ENCODE measurements around the gene SHKBP1.
"Not testable (repeated sequence)": the region's sequence is repeated elsewhere in the genome, so short reads cannot be mapped to it uniquely, and the experiment has no call there.

Gene SHKBP1

GRCh38 chr19:40585241-40585981, 8.7 kb downstream of the SHKBP1 start:
- DNase-seq (ENCODE audit: low spot score) = no peak

DNA sequence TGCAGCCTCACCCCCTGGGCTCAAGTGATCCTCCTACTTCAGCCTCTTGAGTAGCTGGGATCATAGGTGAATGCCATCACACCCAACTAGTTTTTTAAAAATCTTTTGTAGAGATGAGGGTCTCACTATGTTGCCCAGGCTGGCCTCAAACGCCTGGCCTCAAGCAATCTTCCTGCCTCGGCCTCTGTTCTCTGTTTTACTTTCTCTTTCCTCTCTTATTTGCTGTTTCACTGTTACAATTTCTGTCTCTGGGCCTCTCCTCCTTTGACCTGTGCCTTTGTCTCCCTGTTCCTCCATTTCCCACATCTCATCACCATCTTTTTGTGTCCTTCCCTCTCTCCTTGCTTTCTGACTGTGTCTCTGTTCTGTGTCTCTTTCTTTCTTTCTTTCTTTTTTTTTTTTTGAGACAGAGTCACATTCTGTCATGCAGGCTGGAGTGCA, 9.3 kb downstream of the SHKBP1 start:
- DNase-seq (ENCODE audit: low spot score) = no peak

GRCh38 chr19:40586611-40587010, 9.9 kb downstream of the SHKBP1 start:
- DNase-seq (ENCODE audit: low spot score) = no peak

DNA sequence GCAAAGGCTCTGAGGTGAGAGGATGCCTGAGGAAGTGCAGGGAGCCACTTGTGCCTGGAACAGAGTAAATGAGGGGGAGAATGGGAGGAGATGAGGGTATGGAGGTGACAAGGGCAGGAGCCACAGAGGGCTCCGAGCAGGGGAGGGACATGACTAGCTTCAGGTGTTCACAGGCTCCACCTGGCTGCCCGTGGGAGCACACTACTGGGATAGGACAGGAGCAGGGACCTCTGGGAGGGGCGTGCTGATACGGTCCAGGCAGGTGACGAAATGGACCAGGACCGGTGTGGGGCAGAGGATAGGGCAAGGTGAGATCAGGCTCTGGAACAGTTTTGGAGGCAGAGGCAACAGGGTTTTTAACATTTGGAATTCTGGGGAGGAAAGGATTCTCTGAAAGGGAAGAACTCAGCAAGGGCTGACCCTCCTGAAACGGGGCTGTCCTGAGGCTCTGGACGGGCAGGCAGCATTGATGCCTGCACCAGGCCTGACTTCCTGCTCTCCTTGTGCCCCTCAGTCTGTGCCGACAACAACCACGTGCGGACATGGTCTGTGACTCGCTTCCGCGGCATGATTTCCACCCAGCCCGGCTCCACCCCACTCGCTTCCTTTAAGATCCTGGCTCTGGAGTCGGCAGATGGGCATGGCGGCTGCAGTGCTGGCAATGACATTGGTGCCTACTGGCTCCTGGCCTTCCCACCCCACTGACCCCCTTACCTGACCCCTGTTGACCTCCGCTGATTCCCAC, 11.6 kb downstream of the SHKBP1 start:
- DNase-seq (ENCODE audit: low spot score) = no peak

DNA sequence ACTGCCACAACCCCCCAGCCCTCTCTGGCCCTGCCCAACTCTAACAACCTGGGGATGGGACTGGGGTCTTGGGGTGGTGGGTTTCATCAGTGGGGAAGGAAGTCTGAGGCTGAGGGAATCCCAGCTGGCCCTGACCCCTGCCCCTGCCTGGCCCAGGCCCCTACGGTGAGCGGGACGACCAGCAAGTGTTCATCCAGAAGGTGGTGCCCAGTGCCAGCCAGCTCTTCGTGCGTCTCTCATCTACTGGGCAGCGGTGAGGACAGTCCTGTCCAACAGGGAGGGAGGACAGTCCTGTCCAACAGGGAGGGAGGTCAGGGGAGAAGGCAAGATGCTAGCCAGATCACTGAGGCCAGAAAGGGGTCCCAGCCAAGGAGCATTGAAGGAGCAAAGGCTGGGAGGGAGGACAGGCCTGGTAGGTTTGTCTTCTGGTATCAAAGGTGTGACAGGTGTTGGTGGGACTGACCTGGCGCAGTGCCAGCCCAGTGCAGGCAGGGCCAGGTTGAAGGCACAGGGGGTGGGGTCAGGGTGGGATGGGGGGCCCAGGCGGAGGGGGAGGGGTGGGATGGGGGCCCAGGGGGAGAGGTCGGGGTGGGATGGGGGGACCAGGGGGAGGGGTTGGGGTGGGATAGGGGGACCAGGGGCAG, 12.4 kb downstream of the SHKBP1 start:
- no peak for DNase-seq (ENCODE audit: low spot score)

GRCh38 chr19:40589591-40590429, 13.1 kb downstream of the SHKBP1 start:
- no peak for DNase-seq (ENCODE audit: low spot score)

GRCh38 chr19:40590464-40591265, 14.0 kb downstream of the SHKBP1 start:
- DNase-seq (ENCODE audit: low spot score) = peak; percentile 71

- DNase-seq (ENCODE audit: low spot score) = not testable (repeated sequence)
Observed at GRCh38 chr19:40591724-40592123, 15.1 kb downstream of the SHKBP1 start.

DNA sequence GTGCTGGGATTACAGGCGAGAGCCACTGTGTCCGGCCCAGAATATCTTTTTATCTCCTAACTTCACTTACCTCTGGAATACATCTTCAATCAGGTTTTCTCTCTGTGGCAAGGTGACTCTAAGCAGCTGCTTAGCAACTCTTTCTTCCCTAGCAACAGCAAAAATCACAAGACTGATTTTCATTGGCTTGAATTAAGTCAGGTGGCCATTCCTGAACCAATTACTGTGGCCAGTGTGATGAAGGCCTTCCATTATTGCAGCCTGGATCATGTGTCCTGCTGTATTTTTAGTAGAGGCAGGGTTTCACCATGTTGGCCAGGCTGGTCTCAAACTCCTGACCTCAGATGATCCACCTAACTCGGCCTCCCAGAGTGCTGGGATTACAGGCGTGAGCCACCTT, 15.5 kb downstream of the SHKBP1 start:
- DNase-seq (ENCODE audit: low spot score) = no peak

DNA sequence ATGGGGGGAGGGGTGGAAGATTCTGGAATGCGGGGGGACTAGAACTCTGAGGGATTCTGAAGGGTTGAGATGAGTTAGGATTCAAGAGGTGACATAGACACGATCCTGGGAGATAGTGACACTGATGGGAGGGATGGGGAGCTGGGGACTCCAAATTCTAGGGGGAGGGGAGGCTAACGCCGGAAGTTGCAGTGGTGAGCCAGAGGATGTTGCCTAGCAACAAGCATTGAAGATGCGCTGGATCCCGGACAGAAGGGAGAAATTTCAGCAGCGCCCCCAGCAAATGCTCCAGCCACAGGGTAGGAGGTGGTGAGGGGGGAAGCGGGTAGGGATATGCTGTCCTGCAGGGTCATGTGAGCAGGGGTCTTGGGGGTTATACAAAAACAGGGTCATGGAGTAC, 17.6 kb downstream of the SHKBP1 start:
- no peak for DNase-seq (ENCODE audit: low spot score)

- no peak for DNase-seq (ENCODE audit: low spot score)
Observed at GRCh38 chr19:40594657-40595091, 18.0 kb downstream of the SHKBP1 start.

DNA sequence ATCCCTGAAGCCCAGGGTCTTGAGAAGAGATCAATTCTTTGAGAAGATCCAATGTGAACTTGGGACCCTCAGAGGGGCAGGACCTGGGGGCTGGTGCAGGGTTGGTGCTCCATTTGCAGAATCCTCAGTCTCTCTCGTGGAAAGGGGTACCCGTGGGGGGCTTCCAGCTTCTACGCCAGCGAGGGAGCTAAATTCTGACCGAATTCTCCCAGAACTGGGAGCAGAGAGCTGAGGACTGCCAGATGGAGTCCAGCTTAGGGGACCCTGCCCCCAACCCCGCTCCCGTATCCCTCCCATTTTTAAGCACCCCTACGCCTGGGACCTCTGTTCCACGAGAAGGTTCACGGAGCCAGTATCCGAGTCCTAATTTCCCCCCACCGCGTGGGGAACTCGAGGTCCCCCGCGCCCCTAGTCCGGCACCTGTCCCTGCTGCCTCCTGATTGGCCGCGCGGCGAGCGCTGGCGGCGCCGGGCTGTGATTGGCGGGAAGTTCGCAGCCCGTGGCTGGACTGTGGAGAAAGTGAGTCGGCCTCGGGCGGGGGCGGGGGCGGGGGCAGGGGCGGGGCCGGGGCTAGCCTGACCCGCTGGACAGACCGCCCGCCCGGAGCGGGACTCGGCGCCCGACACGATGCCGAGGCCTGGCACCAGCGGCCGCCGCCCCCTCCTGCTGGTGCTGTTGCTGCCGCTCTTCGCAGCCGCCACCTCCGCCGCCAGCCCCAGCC, 20.1 kb downstream of the SHKBP1 start:
- peak; percentile 87 for DNase-seq (ENCODE audit: low spot score)

DNA sequence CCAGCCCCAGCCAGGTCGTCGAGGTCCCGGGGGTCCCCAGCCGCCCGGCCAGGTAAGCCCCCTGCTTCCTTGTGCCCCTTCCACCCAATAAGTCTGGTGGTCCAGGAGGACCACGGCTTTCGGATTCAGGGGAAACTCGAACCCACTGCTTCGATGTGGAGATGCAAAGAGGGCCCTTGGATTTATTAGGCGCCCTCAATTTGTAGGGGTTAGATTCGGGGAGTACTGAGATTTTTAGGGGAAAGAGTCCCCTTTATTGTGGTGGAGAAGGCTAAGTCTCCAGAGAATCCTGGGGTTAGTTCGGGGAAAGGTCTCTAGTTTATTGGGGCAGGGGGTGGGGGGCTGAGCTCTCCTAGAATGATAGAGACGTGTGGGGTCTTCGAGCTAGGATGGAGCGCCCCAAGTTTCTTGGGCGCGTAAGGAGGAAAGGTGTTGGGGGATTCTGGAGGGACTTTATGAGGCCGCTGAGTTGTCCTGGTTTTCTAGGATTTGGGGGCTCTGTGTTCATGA, 20.7 kb downstream of the SHKBP1 start:
- DNase-seq (ENCODE audit: low spot score) = no peak

- peak; percentile 93 for DNase-seq (ENCODE audit: low spot score)
Observed at GRCh38 chr19:40598121-40598917, 21.6 kb downstream of the SHKBP1 start.

GRCh38 chr19:40598918-40599307, 22.2 kb downstream of the SHKBP1 start:
- DNase-seq (ENCODE audit: low spot score) = peak; percentile 52

DNA sequence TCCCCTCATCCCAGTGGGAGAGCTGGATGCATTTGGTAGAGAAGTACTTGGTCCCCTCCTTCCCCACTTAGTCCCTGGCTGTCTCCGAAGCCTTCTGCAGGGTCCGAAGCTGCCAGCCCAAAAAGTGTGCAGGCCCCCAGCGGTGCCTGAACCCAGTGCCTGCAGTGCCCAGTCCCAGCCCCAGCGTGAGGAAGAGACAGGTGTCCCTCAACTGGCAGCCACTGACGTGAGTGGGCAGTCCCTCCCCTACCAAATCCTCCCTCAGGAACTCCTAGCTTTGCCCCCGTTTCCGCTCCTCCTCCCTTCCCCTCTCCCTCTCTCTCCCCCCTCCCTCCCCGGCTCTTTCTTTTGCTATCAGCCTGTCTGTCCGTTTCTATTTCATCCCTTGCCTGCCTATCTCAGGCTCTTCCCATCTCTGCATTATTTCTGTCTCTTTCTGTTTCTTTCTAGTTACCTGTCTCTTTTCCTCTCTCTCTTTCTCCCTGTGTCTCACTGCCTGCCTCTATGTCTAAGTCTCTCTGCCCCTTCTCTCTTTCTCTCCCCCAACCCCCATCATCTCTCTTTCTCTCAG, 22.7 kb downstream of the SHKBP1 start:
- peak; percentile 51 for DNase-seq (ENCODE audit: low spot score)

DNA sequence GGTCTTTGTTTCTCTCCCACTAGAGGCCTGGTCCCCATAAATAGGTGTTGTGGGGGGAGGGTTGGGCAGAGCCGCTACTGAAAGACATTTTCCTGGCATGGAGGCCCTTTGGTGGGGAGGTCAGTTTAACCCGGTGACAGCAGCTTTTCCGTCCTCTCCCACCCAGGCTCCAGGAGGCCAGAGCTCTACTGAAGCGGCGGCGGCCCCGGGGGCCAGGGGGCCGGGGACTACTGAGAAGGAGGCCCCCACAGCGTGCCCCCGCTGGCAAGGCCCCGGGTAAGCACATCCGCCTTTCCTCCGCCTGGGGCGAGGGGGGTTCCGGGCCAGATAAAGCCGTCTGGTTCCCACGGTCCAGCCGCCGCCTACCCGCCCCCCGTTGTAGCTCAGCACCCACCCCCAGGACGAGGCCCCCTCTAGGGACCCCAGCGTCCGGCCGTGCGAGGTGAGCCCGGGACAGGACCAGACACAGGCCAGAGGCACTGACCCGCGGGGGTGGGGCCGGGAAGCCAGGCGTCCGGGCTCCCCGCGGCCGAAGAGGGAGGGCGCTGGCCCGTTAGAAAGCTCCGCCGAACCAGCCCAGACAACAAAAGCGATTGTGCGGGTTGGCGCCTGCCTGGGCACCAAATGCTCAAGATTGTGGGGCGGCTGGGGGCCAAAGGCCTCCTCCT, 23.4 kb downstream of the SHKBP1 start:
- DNase-seq (ENCODE audit: low spot score) = peak; percentile 50

DNA sequence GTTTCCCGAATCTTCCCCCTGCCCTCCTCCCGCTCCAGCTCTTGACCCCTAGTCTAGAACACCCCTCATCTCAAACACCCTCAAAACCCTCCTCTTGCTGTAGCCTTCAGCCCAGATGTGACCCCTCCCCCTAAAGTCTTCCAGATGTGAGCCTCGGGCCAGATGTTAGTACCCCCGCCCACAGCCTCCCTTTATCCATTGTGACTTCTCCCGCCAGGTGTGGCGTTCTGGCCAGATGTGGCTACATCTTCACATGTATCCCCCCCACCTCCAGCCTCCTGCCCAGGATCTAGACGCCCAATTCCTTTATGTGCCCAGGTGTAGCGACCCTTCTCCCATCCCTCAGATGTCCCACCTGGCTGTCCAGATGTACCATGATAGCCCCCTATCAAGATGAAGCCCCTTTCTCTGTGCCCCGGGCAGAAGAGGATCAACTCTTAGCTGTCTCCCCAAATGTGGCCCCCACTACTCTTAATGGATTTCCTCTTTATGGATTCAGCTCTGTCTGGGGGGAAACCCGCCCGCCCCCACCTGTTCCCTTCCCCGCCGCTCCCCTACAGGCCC, 24.0 kb downstream of the SHKBP1 start:
- DNase-seq (ENCODE audit: low spot score) = peak; percentile 51

All from ecto neural progenitor cell (in vitro differentiated cells).